Activated T-cell treated with anti-CD3 and anti-CD28 coated beads, Interleukin-2, amount 50 U/mL, for 24 hours (primary cell): Measurements from ENCODE around the gene NEMP1.
"Not testable (repeated sequence)": the region's sequence is repeated elsewhere in the genome, so short reads cannot be mapped to it uniquely, and the experiment has no call there.

Experiments used
- DNase-seq: peaks from one replicate; pipeline ENCODE4 v3.0.0-alpha.2; 2020
- H3K27ac Mint-ChIP-seq: 2 replicates; pipeline ENCODE4 v1.8.0; 2020; ENCODE audit warnings: mild to moderate bottlenecking, mixed read lengths
- H3K27me3 Mint-ChIP-seq: 2 replicates; pipeline ENCODE4 v1.8.0; 2020; ENCODE audit warnings: mixed read lengths
- H3K36me3 Mint-ChIP-seq: 2 replicates; pipeline ENCODE4 v1.8.0; 2020; ENCODE audit warnings: low read depth, mixed read lengths
- H3K4me1 Mint-ChIP-seq: 2 replicates; pipeline ENCODE4 v1.8.0; 2020; ENCODE audit warnings: low read depth, mixed read lengths
- H3K4me3 Mint-ChIP-seq: 2 replicates; pipeline ENCODE4 v1.8.0; 2020; ENCODE audit warnings: mild to moderate bottlenecking, moderate library complexity, mixed read lengths
- H3K9me3 Mint-ChIP-seq: 2 replicates; pipeline ENCODE4 v1.8.0; 2020; ENCODE audit warnings: mixed read lengths

NEMP1 gene

GRCh38 chr12:57019983-57020719, 58.4 kb downstream of the NEMP1 start:
- peaks cover 14% of the 10 kb centered on the region for H3K4me1 Mint-ChIP-seq
- H3K36me3 Mint-ChIP-seq, result no peaks in the 10 kb centered on the region
- peak overlapping the region; percentile 75 for H3K27ac Mint-ChIP-seq
- DNase-seq, result no peak
- no peaks in the 10 kb centered on the region for H3K27me3 Mint-ChIP-seq
- H3K4me3 Mint-ChIP-seq, result no peak overlapping the region
- H3K9me3 Mint-ChIP-seq, result no peaks in the 10 kb centered on the region

- Mint-ChIP-seq H3K27ac (no peak overlapping the region), H3K27me3 (peaks cover 3% of the 10 kb centered on the region), H3K36me3 (no peaks in the 10 kb centered on the region), H3K4me1 (peaks cover 14% of the 10 kb centered on the region), H3K9me3 (no peaks in the 10 kb centered on the region), H3K4me3 (no peak overlapping the region)
- no peak for DNase-seq
These were observed 59.7 kb downstream of the NEMP1 start for GRCh38 chr12:57018906-57019305.

GRCh38 chr12:57018353-57018752, 60.2 kb downstream of the NEMP1 start:
- not testable (repeated sequence) for DNase-seq, H3K36me3 Mint-ChIP-seq, H3K27ac Mint-ChIP-seq, H3K9me3 Mint-ChIP-seq, H3K27me3 Mint-ChIP-seq, H3K4me3 Mint-ChIP-seq
- H3K4me1 Mint-ChIP-seq, result peaks cover 14% of the 10 kb centered on the region

GRCh38 chr12:57016348-57016747, 62.2 kb downstream of the NEMP1 start, which contains the start of gene TAC3:
TSS of gene TAC3 (minus strand) at chr12:57016529. CDS start at chr12:57015797, 732 bp downstream.
- H3K9me3 Mint-ChIP-seq, result no peaks in the 10 kb centered on the region
- no peak within 1 kb of the TSS for H3K27ac Mint-ChIP-seq
- H3K4me1 Mint-ChIP-seq, result peaks cover 32% of the 10 kb centered on the region
- no peaks in the 10 kb centered on the region for H3K36me3 Mint-ChIP-seq
- peaks cover 7% of the 10 kb centered on the region for H3K27me3 Mint-ChIP-seq
- no peak within 1 kb of the TSS for H3K4me3 Mint-ChIP-seq
- DNase-seq, result no peak

- DNase-seq, result no peak
- Mint-ChIP-seq H3K27me3 (peaks cover 7% of the 10 kb centered on the region), H3K36me3 (no peaks in the 10 kb centered on the region), H3K9me3 (no peaks in the 10 kb centered on the region), H3K4me1 (peaks cover 43% of the 10 kb centered on the region), H3K4me3 (no peak overlapping the region), H3K27ac (peak overlapping the region; percentile 3)
These were observed 65.8 kb downstream of the NEMP1 start for GRCh38 chr12:57012600-57013465.

GRCh38 chr12:57011438-57012424, 66.9 kb downstream of the NEMP1 start:
- Mint-ChIP-seq H3K27me3 (peaks cover 7% of the 10 kb centered on the region), H3K36me3 (no peaks in the 10 kb centered on the region), H3K9me3 (no peaks in the 10 kb centered on the region), H3K27ac (peak overlapping the region; percentile 77), H3K4me3 (peak overlapping the region; percentile 38), H3K4me1 (peaks cover 54% of the 10 kb centered on the region)
- DNase-seq, result peak; percentile 51

GRCh38 chr12:57010627-57011247, 67.9 kb downstream of the NEMP1 start:
- DNase-seq, result no peak
- H3K4me3 Mint-ChIP-seq, result no peak overlapping the region
- no peaks in the 10 kb centered on the region for H3K9me3 Mint-ChIP-seq
- peaks cover 56% of the 10 kb centered on the region for H3K4me1 Mint-ChIP-seq
- H3K36me3 Mint-ChIP-seq, result peaks cover 2% of the 10 kb centered on the region
- peak overlapping the region; percentile 77 for H3K27ac Mint-ChIP-seq
- H3K27me3 Mint-ChIP-seq, result peaks cover 7% of the 10 kb centered on the region

- H3K9me3 Mint-ChIP-seq, result no peaks in the 10 kb centered on the region
- H3K4me1 Mint-ChIP-seq, result peaks cover 63% of the 10 kb centered on the region
These were observed 68.5 kb downstream of the NEMP1 start for GRCh38 chr12:57009949-57010626.

GRCh38 chr12:57008178-57008577, 70.4 kb downstream of the NEMP1 start:
- no peaks in the 10 kb centered on the region for H3K9me3 Mint-ChIP-seq
- H3K36me3 Mint-ChIP-seq, result peaks cover 26% of the 10 kb centered on the region
- H3K27ac Mint-ChIP-seq, result peak overlapping the region; percentile 91
- no peak for DNase-seq
- H3K4me3 Mint-ChIP-seq, result no peak overlapping the region
- H3K4me1 Mint-ChIP-seq, result peaks cover 78% of the 10 kb centered on the region
- H3K27me3 Mint-ChIP-seq, result no peaks in the 10 kb centered on the region

More at GRCh38 chr12:57009949-57010626, 68.5 kb downstream of the NEMP1 start:
- Mint-ChIP-seq H3K27ac (no peak overlapping the region), H3K27me3 (peaks cover 7% of the 10 kb centered on the region), H3K4me3 (no peak overlapping the region), H3K36me3 (peaks cover 8% of the 10 kb centered on the region)
- peak; percentile 22 for DNase-seq

- no peak for DNase-seq
- Mint-ChIP-seq H3K9me3 (no peaks in the 10 kb centered on the region), H3K27ac (peak overlapping the region; percentile 91), H3K4me1 (peaks cover 74% of the 10 kb centered on the region), H3K27me3 (no peaks in the 10 kb centered on the region), H3K4me3 (peak overlapping the region; percentile 80), H3K36me3 (peaks cover 39% of the 10 kb centered on the region)
These were observed 71.6 kb downstream of the NEMP1 start for GRCh38 chr12:57006809-57007475.

GRCh38 chr12:57005980-57006808, 72.4 kb downstream of the NEMP1 start, which contains the start of gene ZBTB39:
TSS of gene ZBTB39 (minus strand) at chr12:57006546. CDS start at chr12:57004917, 1,629 bp downstream.
- peak; percentile 84 for DNase-seq
- Mint-ChIP-seq H3K4me1 (peaks cover 74% of the 10 kb centered on the region), H3K36me3 (peaks cover 46% of the 10 kb centered on the region), H3K27me3 (no peaks in the 10 kb centered on the region), H3K4me3 (peak within 1 kb of the TSS; percentile 92), H3K9me3 (no peaks in the 10 kb centered on the region), H3K27ac (peak within 1 kb of the TSS; percentile 91)
